ENCODE results near the gene MMAA.

Gene MMAA

DNA sequence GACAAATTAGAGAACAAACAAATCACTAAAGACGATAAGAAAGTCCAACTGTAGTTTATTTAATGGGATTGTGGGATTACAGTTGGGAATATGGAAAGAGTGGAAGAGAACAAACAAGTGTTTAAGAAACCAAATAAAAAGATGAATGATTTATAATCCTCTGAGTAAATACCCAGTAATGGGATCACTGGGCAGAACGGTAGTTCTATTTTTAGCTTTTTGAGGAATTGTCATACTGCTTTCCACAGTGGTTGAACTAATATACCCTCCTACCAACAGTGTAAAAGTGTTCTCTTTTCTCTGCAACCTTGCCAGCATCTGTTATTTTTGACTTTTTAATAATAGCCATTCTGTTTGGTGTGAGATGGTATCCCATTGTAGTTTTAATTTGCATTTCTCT, 75.7 kb downstream of the MMAA start:
- DNase-seq (ENCODE audit: low read depth), result no peak
- no peak overlapping the region for H3K4me3 ChIP-seq (ENCODE audit: low read depth, low read length)

DNA sequence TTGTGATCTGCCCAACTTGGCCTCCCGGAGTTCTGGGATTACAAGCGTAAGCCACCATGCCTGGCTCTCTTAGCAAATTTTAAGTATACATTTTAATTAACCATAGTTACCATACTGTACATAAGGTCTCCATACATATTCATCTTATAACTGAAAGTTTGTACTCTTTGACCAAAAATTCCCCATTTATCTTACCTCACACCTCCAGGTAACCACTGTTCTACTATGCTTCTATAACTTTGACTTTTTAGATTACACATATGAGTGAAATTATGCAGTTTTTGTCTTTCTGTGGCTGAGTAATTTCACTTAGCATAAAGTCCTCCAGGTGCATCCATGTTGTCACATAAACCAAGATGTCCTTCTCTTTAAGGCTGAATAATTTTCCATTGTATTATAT, 78.1 kb downstream of the MMAA start:
- DNase-seq (ENCODE audit: low read depth), result no peak
- no peak overlapping the region for H3K4me3 ChIP-seq (ENCODE audit: low read depth, low read length)

DNA sequence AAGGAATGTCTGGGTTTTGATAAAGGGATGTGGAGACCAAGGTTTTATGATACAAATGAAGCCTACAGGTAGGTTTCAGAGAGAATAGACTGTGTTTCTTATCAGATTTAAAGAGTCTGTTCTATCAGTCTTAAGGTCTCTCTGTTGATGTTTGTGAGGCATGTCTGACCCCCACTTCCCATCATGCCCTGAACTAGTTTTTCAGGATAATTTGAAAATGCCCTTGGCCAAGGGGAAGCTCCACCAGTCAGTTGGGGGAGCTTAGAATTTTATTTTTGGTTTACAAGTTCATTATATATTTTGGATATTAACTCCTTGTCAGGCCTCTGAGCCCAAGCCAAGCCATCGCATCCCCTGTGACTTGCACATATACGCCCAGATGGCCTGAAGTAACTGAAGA, 79.3 kb downstream of the MMAA start:
- DNase-seq (ENCODE audit: low read depth), result no peak

DNA sequence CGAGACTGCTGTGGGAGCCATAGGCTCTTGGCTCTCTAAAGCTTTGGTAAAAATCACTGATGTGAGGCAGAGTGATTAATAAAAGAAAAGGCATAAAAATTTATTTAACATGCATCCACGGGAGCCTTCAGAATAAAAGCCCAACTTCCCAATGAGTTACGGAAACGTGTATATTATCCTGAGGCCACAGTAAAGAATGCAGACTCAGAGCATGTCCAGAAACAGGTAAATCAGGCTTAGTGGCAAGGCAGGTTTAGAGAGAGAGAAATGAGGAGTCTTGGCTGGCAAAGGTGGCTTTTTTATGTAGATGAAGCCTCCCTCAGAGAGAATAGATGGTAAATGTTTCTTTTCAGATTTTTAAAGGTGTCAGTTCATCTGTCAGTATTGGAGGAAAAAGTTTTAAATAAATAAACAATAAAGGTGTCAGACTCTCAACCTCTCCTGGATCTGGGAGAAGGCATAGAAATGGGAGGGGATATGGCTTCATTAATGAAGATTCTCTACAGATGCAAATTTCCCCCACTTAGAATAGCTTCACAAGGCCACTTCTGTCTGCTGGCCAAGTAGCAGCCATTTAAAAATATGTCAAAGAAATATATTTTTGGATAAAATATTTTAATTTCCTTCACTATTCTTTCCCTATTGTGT, 84.8 kb downstream of the MMAA start:
- H3K4me3 ChIP-seq (ENCODE audit: low read depth, low read length), result no peak overlapping the region
- DNase-seq (ENCODE audit: low read depth), result no peak

More for the DNA sequence above, 79.3 kb downstream of the MMAA start:
- H3K4me3 ChIP-seq (ENCODE audit: low read depth, low read length), result no peak overlapping the region

DNA sequence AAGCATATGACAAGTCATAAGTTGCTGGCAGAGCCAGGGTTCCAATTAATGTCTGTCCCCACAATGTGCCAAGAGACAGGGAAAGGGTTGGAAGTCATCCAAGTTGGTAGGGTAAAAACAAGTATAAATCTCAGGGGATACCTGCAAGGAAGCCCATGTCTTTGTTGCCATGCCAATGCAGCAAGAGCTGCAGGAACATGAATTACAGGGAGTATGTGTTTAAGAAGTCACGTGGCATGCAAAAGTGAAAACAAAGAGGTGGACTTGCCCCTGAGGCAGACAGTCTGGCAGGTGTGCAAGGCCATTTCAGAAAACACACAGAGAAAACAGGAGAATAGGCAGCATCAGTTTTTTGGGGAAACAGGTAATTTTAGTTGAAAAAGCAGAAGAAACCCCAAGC, 90.2 kb downstream of the MMAA start:
- DNase-seq (ENCODE audit: low read depth), result no peak
- H3K4me3 ChIP-seq (ENCODE audit: low read depth, low read length), result no peak overlapping the region
